IMR-90 (cell line): ENCODE data around the gene HCFC1. TPM values are rescaled to one million over a fixed set of nuclear protein-coding genes. Genes with fewer than 3 reads are reported as not detected.

Experiments
- ATAC-seq: fragments of 200-7000 bp; cut with Tn5 transposase; 2 replicates; pipeline ENCODE4 v1.9.1; 2020; ENCODE audit warnings: low read depth, mild to moderate bottlenecking, moderate library complexity
- BruUV-seq: library from RNA; stranded (reverse); fragments of 400-500 nt; replicated peaks from 2 replicates; lab custom pipeline; 2021; lab: Mats Ljungman, UMichigan
- CTCF ChIA-PET: fragments of 300-600 bp; formaldehyde crosslinking; extraction: SDS; loops from one replicate; lab custom pipeline; 2021; ENCODE audit warnings: antibody characterized with exemption; lab: Yijun Ruan, JAX
- POLR2A ChIA-PET: fragments of 300-600 bp; sonication (Branson Sonifier 250); formaldehyde crosslinking; loops from one replicate; lab custom pipeline; 2022; ENCODE audit warnings: antibody characterized with exemption; ENCODE audit not compliant: unreplicated experiment; lab: Charles Lee
- DNase-seq: peaks from one replicate; pipeline ENCODE4 v3.0.0; 2013
- H2AFZ ChIP-seq: replicated peaks from 2 replicates; pipeline ENCODE3; 2013; ENCODE audit warnings: low read length, mild to moderate bottlenecking; ENCODE audit not compliant: poor library complexity
- H2AK5ac ChIP-seq: 2 replicates; pipeline ENCODE4 v1.6.1; 2013; ENCODE audit warnings: low read depth, low read length, inconsistent platforms
- H2AK9ac ChIP-seq: replicated peaks from 2 replicates; pipeline ENCODE3; 2013; ENCODE audit warnings: mild to moderate bottlenecking, low read depth, low read length, moderate library complexity; ENCODE audit not compliant: poor library complexity
- H2BK120ac ChIP-seq: 2 replicates; pipeline ENCODE4 v1.6.1; 2013; ENCODE audit warnings: low read depth, low read length, inconsistent platforms
- H2BK15ac ChIP-seq: 3 replicates; pipeline ENCODE4 v1.6.1; 2013; ENCODE audit warnings: low read depth, low read length, inconsistent platforms
- H2BK20ac ChIP-seq: 2 replicates; pipeline ENCODE4 v1.6.1; 2013; ENCODE audit warnings: low read depth, mild to moderate bottlenecking, inconsistent platforms, low read length, moderate library complexity
- H2BK5ac ChIP-seq: 2 replicates; pipeline ENCODE4 v1.6.1; 2013; ENCODE audit warnings: mild to moderate bottlenecking, low read depth, low read length, inconsistent platforms; ENCODE audit not compliant: poor library complexity, severe bottlenecking
- H3K14ac ChIP-seq: replicated peaks from 2 replicates; pipeline ENCODE4 v1.6.1; 2013; ENCODE audit warnings: low read depth, low read length, inconsistent platforms
- H3K18ac ChIP-seq: 2 replicates; pipeline ENCODE4 v1.6.1; 2013; ENCODE audit warnings: low read depth, low read length, control low read depth
- H3K23ac ChIP-seq: 2 replicates; pipeline ENCODE4 v1.6.1; 2013; ENCODE audit warnings: low read depth, low read length, inconsistent platforms
- H3K27ac ChIP-seq: 2 replicates; pipeline ENCODE4 v1.5.1; 2013; ENCODE audit warnings: mild to moderate bottlenecking, control low read depth, low read length; ENCODE audit not compliant: insufficient read depth
- H3K27me3 ChIP-seq: 2 replicates; pipeline ENCODE4 v1.6.1; 2013; ENCODE audit warnings: low read length; ENCODE audit not compliant: control insufficient read depth, insufficient read depth
- H3K36me3 ChIP-seq: 2 replicates; pipeline ENCODE4 v1.6.1; 2013; ENCODE audit warnings: low read length, mixed read lengths; ENCODE audit not compliant: control insufficient read depth, insufficient read depth
- H3K4ac ChIP-seq: 2 replicates; pipeline ENCODE4 v1.6.1; 2013; ENCODE audit warnings: low read depth, low read length, inconsistent platforms
- H3K4me1 ChIP-seq: 2 replicates; pipeline ENCODE4 v1.6.1; 2013; ENCODE audit warnings: low read length, mixed read lengths; ENCODE audit not compliant: control insufficient read depth, insufficient read depth
- H3K4me2 ChIP-seq: 2 replicates; pipeline ENCODE4 v1.6.1; 2013; ENCODE audit warnings: low read depth, mild to moderate bottlenecking, control low read depth, low read length, moderate library complexity
- H3K4me3 ChIP-seq: 2 replicates; pipeline ENCODE4 v1.5.1; 2013; ENCODE audit warnings: low read depth, mild to moderate bottlenecking, control low read depth, low read length, moderate library complexity; ENCODE audit not compliant: insufficient read depth
- H3K56ac ChIP-seq: 2 replicates; pipeline ENCODE4 v1.6.1; 2013; ENCODE audit warnings: low read length, inconsistent platforms; ENCODE audit not compliant: insufficient read depth; ENCODE audit errors: extremely low read depth
- H3K79me1 ChIP-seq, 2 experiments: 2 replicates each; pipeline ENCODE4 v1.6.1; 2013; ENCODE audit warnings: low read length in 2 of 2, inconsistent platforms in 1 of 2, low read depth in 1 of 2
- H3K9ac ChIP-seq: 2 replicates; pipeline ENCODE4 v1.6.1; 2013; ENCODE audit warnings: low read depth, low read length, control low read depth
- H3K9me1 ChIP-seq: 2 replicates; pipeline ENCODE4 v1.6.1; 2013; ENCODE audit warnings: low read length, inconsistent platforms; ENCODE audit not compliant: insufficient read depth
- H3K9me3 ChIP-seq: 2 replicates; pipeline ENCODE4 v1.6.1; 2013; ENCODE audit warnings: low read length; ENCODE audit not compliant: control insufficient read depth, insufficient read depth
- H4K20me1 ChIP-seq: 2 replicates; pipeline ENCODE4 v1.6.1; 2013; ENCODE audit warnings: low read length, inconsistent platforms; ENCODE audit not compliant: insufficient read depth
- H4K5ac ChIP-seq: 2 replicates; pipeline ENCODE4 v1.6.1; 2013; ENCODE audit warnings: mild to moderate bottlenecking, low read depth, low read length, control low read depth
- H4K8ac ChIP-seq, 2 experiments: 2 replicates each; pipeline ENCODE4 v1.6.1; 2013; ENCODE audit warnings: low read depth in 2 of 2, low read length in 2 of 2, control low read depth in 1 of 2, inconsistent platforms in 1 of 2
- H4K91ac ChIP-seq: 2 replicates; pipeline ENCODE4 v1.6.1; 2013; ENCODE audit warnings: low read depth, low read length, inconsistent platforms; ENCODE audit not compliant: insufficient read depth
- BHLHE40 ChIP-seq: fragments of 150-350 bp; IDR thresholded peaks from 2 replicates; pipeline ENCODE4 v1.6.1; 2016; ENCODE audit warnings: mild to moderate bottlenecking, low read depth, low read length
- CEBPB ChIP-seq: IDR thresholded peaks from 2 replicates; pipeline ENCODE4 v1.6.1; 2012; ENCODE audit warnings: low read depth, low read length, improper control_type of control experiment
- CHD1 ChIP-seq: IDR thresholded peaks from 2 replicates; pipeline ENCODE4 v1.6.1; 2012; ENCODE audit warnings: low read depth, low read length, improper control_type of control experiment
- CTCF ChIP-seq: conservative IDR thresholded peaks from 2 replicates; pipeline ENCODE4 v1.5.1; 2012; ENCODE audit warnings: mild to moderate bottlenecking, low read depth, low read length, improper control_type of control experiment
- FOS ChIP-seq: fragments of 150-350 bp; IDR thresholded peaks from 2 replicates; pipeline ENCODE4 v1.6.1; 2016; ENCODE audit warnings: low read depth, low read length
- MAFK ChIP-seq: IDR thresholded peaks from 2 replicates; pipeline ENCODE4 v1.6.1; 2012; ENCODE audit warnings: low read depth, low read length, improper control_type of control experiment
- MAZ ChIP-seq: IDR thresholded peaks from 2 replicates; pipeline ENCODE4 v1.6.1; 2012; ENCODE audit warnings: low read depth, mild to moderate bottlenecking, low read length, improper control_type of control experiment, moderate library complexity, borderline replicate concordance
- MXI1 ChIP-seq: IDR thresholded peaks from 2 replicates; pipeline ENCODE4 v1.6.1; 2012; ENCODE audit warnings: low read depth, mild to moderate bottlenecking, low read length, moderate library complexity, borderline replicate concordance
- NFE2L2 ChIP-seq: fragments of 150-350 bp; IDR thresholded peaks from 2 replicates; pipeline ENCODE4 v1.6.1; 2016; ENCODE audit warnings: low read depth, mild to moderate bottlenecking, low read length
- POLR2A ChIP-seq: IDR thresholded peaks from 2 replicates; pipeline ENCODE4 v1.6.1; 2012; ENCODE audit warnings: mild to moderate bottlenecking, low read depth, low read length
- RAD21 ChIP-seq: IDR thresholded peaks from 2 replicates; pipeline ENCODE4 v1.6.1; 2012; ENCODE audit warnings: low read length, improper control_type of control experiment
- RCOR1 ChIP-seq: IDR thresholded peaks from 2 replicates; pipeline ENCODE4 v1.6.1; 2012; ENCODE audit warnings: mild to moderate bottlenecking, low read length, improper control_type of control experiment; ENCODE audit not compliant: insufficient replicate concordance
- RFX5 ChIP-seq: IDR thresholded peaks from 2 replicates; pipeline ENCODE4 v1.8.0; 2012; ENCODE audit warnings: low read depth, mild to moderate bottlenecking, low read length, moderate library complexity
- SMC3 ChIP-seq: fragments of 150-350 bp; IDR thresholded peaks from 2 replicates; pipeline ENCODE4 v1.6.1; 2016; ENCODE audit warnings: low read depth, mild to moderate bottlenecking, antibody characterized with exemption, low read length, moderate library complexity
- USF2 ChIP-seq: fragments of 150-350 bp; IDR thresholded peaks from 2 replicates; pipeline ENCODE4 v1.6.1; 2017; ENCODE audit warnings: mild to moderate bottlenecking, antibody characterized with exemption, low read length, low read depth
- WGBS, 2 experiments: methylation state at CpG; one replicate each; pipeline versions ENCODE4 v1.1.5 to v1.1.7; 2013; ENCODE audit warnings: missing lambda C conversion rate in 2 of 2; ENCODE audit not compliant: insufficient read length in 1 of 2; ENCODE audit errors: extremely low coverage in 2 of 2; 5-methylcytosine and 5-hydroxymethylcytosine counted together
- dilution Hi-C: fragments of 300-500 bp; cut with HindIII; formaldehyde crosslinking; loops from one replicate; pipeline ENCODE4 v1.14.3; 2018; ENCODE audit warnings: low sequenced_read_pairs; ENCODE audit not compliant: unreplicated experiment
- in situ Hi-C: fragments of 300-500 bp; cut with MboI; formaldehyde crosslinking; loops from 3 replicates; pipeline ENCODE4 v1.14.3; 2019; ENCODE audit warnings: low sequenced_read_pairs, inconsistent platforms, mixed read lengths
- intact Hi-C: fragments of 100-400 bp; cut with micrococcal nuclease; formaldehyde crosslinking; loops from 2 replicates; pipeline ENCODE4 v1.10.0; 2022
- polyA plus RNA-seq, 3 experiments: library from polyadenylated mRNA; depleted of rRNA; stranded (reverse); fragments of >200 nt; gene quantifications; 2 replicates each; pipeline ENCODE4 v1.2.3, GENCODE V29; 2012; ENCODE audit warnings: low replicate concordance in 1 of 3
- total RNA-seq: library from RNA; depleted of rRNA; stranded (reverse); fragments of >200 nt; gene quantifications from 2 replicates; pipeline ENCODE4 v1.2.3, GENCODE V29; 2012

Gene HCFC1
- total and polyA plus RNA-seq, 2 of the 4 experiments (the other 2 are of a cell fraction), result 3.2 to 17.6 TPM

GRCh38 chrX:153925739-153926551, 45.7 kb downstream of the HCFC1 start, which contains the start of gene ARHGAP4:
Gene ARHGAP4 (minus strand): TSS chrX:153926264. CDS start chrX:153926202, 62 bp downstream.
- ChIA-PET POLR2A (no interaction called here), CTCF (no interaction called here)
- no peak within 1 kb of the TSS for H2BK120ac ChIP-seq
- no peaks in the 10 kb centered on the region for H3K9me3 ChIP-seq
- no peak within 1 kb of the TSS for H3K18ac ChIP-seq
- peak within 1 kb of the TSS; percentile 97 for H2AK9ac ChIP-seq
- intact Hi-C loops (loop anchor here (5.0 kb wide), 1 partner anchor 134 kb away; the partner anchor contains the start of genes IDH3G and SSR4), in situ Hi-C loops (no loop called here), dilution Hi-C loops (no loop called here)
- peak within 1 kb of the TSS; percentile 97 for H3K27ac ChIP-seq
- H4K20me1 ChIP-seq, result no peaks in the 10 kb centered on the region; the same call in none of the 2 replicates
- ATAC-seq (no peak), DNase-seq (no peak)
- no peak within 1 kb of the TSS for H2BK5ac ChIP-seq
- H3K27me3 ChIP-seq, result peaks cover under 1% of the 10 kb centered on the region; the same call in 1 of the 2 replicates
- H2BK20ac ChIP-seq, result no peak within 1 kb of the TSS
- peaks cover 2% of the 10 kb centered on the region for H3K4me1 ChIP-seq
- H3K9me1 ChIP-seq, result no peaks in the 10 kb centered on the region; the same call in 1 of the 2 replicates
- BruUV-seq, result no TSS peak
- H3K23ac ChIP-seq, result no peak within 1 kb of the TSS; the same call in 1 of the 2 replicates
- peak within 1 kb of the TSS; percentile 73; the same call in 1 of the 2 replicates for H4K91ac ChIP-seq
- H2AFZ ChIP-seq, result peak within 1 kb of the TSS; percentile 61
- peak within 1 kb of the TSS; percentile 67 to 97; a peak in 2 of 4 replicates for H4K8ac ChIP-seq
- peak within 1 kb of the TSS; percentile 94; the same call in 1 of the 2 replicates for H3K9ac ChIP-seq
- peak within 1 kb of the TSS; percentile 95 for H3K4ac ChIP-seq
- H3K36me3 ChIP-seq, result peaks cover 10% of the 10 kb centered on the region; the same call in 1 of the 2 replicates
- H3K56ac ChIP-seq, result no peak within 1 kb of the TSS
- peak within 1 kb of the TSS; percentile 94; the same call in 1 of the 2 replicates for H2AK5ac ChIP-seq
- H3K79me1 ChIP-seq, result peaks cover 0 to 7% of the 10 kb centered on the region in 2 experiments; a peak in 2 of 4 replicates
- 57% methylated on average over 31 of the region's 59 CpGs; no CpG with 5 or more reads in 1 of the 2 experiments for WGBS, 2 experiments
- peak within 1 kb of the TSS; percentile 82; the same call in 1 of the 2 replicates for H4K5ac ChIP-seq
- no peak within 1 kb of the TSS for H3K4me3 ChIP-seq
- peak within 1 kb of the TSS; percentile 88; the same call in 1 of the 2 replicates for H3K4me2 ChIP-seq
- H2BK15ac ChIP-seq, result no peak within 1 kb of the TSS
- H3K14ac ChIP-seq, result no peak within 1 kb of the TSS
- TF ChIP-seq NFE2L2 (no peak), CTCF (no peak), RCOR1 (no peak), CEBPB (no peak), SMC3 (no peak), MAFK (no peak), FOS (no peak), BHLHE40 (no peak), RAD21 (no peak), MAZ (no peak), POLR2A (no peak), MXI1 (no peak), USF2 (no peak), CHD1 (no peak), RFX5 (no peak)
